Fibroblast of peridontal ligament (primary cell): ENCODE results near the gene PTPRT.

Source experiments
- DNase-seq: peaks from one replicate; pipeline ENCODE4 v3.0.0-alpha.2; 2010; ENCODE audit errors: extremely low read depth

PTPRT gene

GRCh38 chr20:42836339-42836738 is 353.4 kb downstream of the PTPRT start:
- DNase-seq: no peak

- no peak for DNase-seq
These were observed 381.8 kb downstream of the PTPRT start for GRCh38 chr20:42807876-42808275.

- DNase-seq: no peak
These were observed 394.5 kb downstream of the PTPRT start for GRCh38 chr20:42795111-42795695.

GRCh38 chr20:42792052-42792451 is 397.7 kb downstream of the PTPRT start:
- no peak for DNase-seq

- no peak for DNase-seq
These were observed 399.6 kb downstream of the PTPRT start for GRCh38 chr20:42790111-42790510.

- no peak for DNase-seq
These were observed 401.0 kb downstream of the PTPRT start for GRCh38 chr20:42788707-42789106.

GRCh38 chr20:42785041-42785440 is 404.7 kb downstream of the PTPRT start:
- no peak for DNase-seq

GRCh38 chr20:42779216-42779615 is 410.5 kb downstream of the PTPRT start:
- DNase-seq: no peak

GRCh38 chr20:42775866-42776265 is 413.8 kb downstream of the PTPRT start:
- no peak for DNase-seq

GRCh38 chr20:42775037-42775436 is 414.7 kb downstream of the PTPRT start:
- no peak for DNase-seq

- DNase-seq: no peak
These were observed 426.7 kb downstream of the PTPRT start for GRCh38 chr20:42763015-42763414.

GRCh38 chr20:42756991-42757390 is 432.7 kb downstream of the PTPRT start:
- no peak for DNase-seq

- no peak for DNase-seq
These were observed 435.0 kb downstream of the PTPRT start for GRCh38 chr20:42754706-42755105.

- no peak for DNase-seq
These were observed 437.1 kb downstream of the PTPRT start for GRCh38 chr20:42752620-42753019.

GRCh38 chr20:42749556-42749955 is 440.1 kb downstream of the PTPRT start:
- no peak for DNase-seq

- no peak for DNase-seq
These were observed 441.8 kb downstream of the PTPRT start for GRCh38 chr20:42747765-42748411.

- no peak for DNase-seq
These were observed 444.8 kb downstream of the PTPRT start for GRCh38 chr20:42744756-42745465.

- no peak for DNase-seq
These were observed 446.8 kb downstream of the PTPRT start for GRCh38 chr20:42742926-42743325.

GRCh38 chr20:42741906-42742305 is 447.8 kb downstream of the PTPRT start:
- DNase-seq: no peak

- DNase-seq: no peak
These were observed 449.4 kb downstream of the PTPRT start for GRCh38 chr20:42740226-42740870.

GRCh38 chr20:42739683-42740082 is 450.0 kb downstream of the PTPRT start:
- DNase-seq: no peak

GRCh38 chr20:42735539-42735938 is 454.2 kb downstream of the PTPRT start:
- DNase-seq: no peak
